ENCODE measurements around the gene MT1A.
"Not testable (repeated sequence)": the region's sequence is repeated elsewhere in the genome, so short reads cannot be mapped to it uniquely, and the experiment has no call there.

Gene MT1A

DNA sequence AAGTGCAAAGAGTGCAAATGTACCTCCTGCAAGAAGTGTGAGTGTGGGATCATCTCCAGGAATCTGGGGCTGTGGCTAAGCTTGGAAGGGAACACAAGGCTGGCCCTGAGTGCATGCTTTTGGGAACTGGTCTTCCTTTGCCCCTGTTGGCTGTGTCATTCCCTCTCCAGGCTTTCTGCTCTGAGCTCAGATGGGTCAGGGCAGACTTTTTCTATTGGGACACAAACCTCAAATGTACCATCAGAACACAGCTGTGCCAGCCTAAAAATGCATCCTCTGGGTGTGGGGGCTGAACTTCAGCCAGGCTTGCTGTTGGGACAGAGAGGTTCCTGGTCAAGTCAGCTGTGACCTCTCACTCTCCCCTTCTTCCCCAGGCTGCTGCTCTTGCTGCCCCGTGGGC is 14.1 kb downstream of the MT1A start:
- H3K27me3 ChIP-seq (ENCODE audit: control insufficient read depth, insufficient read depth, low read length), result peaks cover 2% of the 10 kb centered on the region
- H3K36me3 ChIP-seq (ENCODE audit: control insufficient read depth, insufficient read depth, low read length), result no peaks in the 10 kb centered on the region
- no peak overlapping the region for H3K4me3 ChIP-seq (ENCODE audit: low read length)
- no peak overlapping the region for H3K9ac ChIP-seq (ENCODE audit: low read length)
- peaks cover 27% of the 10 kb centered on the region for H3K4me1 ChIP-seq (ENCODE audit: control insufficient read depth, insufficient read depth, low read length)
- H3K9me3 ChIP-seq (ENCODE audit: control insufficient read depth, low read length), result no peaks in the 10 kb centered on the region

GRCh38 chr16:56653218-56653617 is 14.8 kb downstream of the MT1A start:
- Histone ChIP-seq H3K4me1 (ENCODE audit: control insufficient read depth, insufficient read depth, low read length) (peaks cover 25% of the 10 kb centered on the region), H3K9me3 (ENCODE audit: control insufficient read depth, low read length) (no peaks in the 10 kb centered on the region), H3K36me3 (ENCODE audit: control insufficient read depth, insufficient read depth, low read length) (no peaks in the 10 kb centered on the region), H3K27me3 (ENCODE audit: control insufficient read depth, insufficient read depth, low read length) (no peaks in the 10 kb centered on the region), H3K9ac (ENCODE audit: low read length) (no peak overlapping the region), H3K4me3 (ENCODE audit: low read length) (no peak overlapping the region)

- H3K27me3 ChIP-seq (ENCODE audit: control insufficient read depth, insufficient read depth, low read length), result peaks cover 7% of the 10 kb centered on the region
- H3K36me3 ChIP-seq (ENCODE audit: control insufficient read depth, insufficient read depth, low read length), result no peaks in the 10 kb centered on the region
- H3K4me3 ChIP-seq (ENCODE audit: low read length), result peak within 1 kb of the TSS; percentile 80
- peaks cover 19% of the 10 kb centered on the region for H3K4me1 ChIP-seq (ENCODE audit: control insufficient read depth, insufficient read depth, low read length)
- no peaks in the 10 kb centered on the region for H3K9me3 ChIP-seq (ENCODE audit: control insufficient read depth, low read length)
- H3K9ac ChIP-seq (ENCODE audit: low read length), result peak within 1 kb of the TSS; percentile 81
Measured at GRCh38 chr16:56657555-56658326, 19.3 kb downstream of the MT1A start, which contains the start of gene MT1F. Gene MT1F, plus strand, starts transcription at chr16:56657959. Its CDS starts 100 bp downstream, at chr16:56658059.

GRCh38 chr16:56658327-56658875 is 19.9 kb downstream of the MT1A start:
- Histone ChIP-seq H3K9ac (ENCODE audit: low read length) (peak overlapping the region; percentile 81), H3K4me3 (ENCODE audit: low read length) (peak overlapping the region; percentile 80), H3K4me1 (ENCODE audit: control insufficient read depth, insufficient read depth, low read length) (peaks cover 19% of the 10 kb centered on the region), H3K9me3 (ENCODE audit: control insufficient read depth, low read length) (no peaks in the 10 kb centered on the region), H3K27me3 (ENCODE audit: control insufficient read depth, insufficient read depth, low read length) (peaks cover 9% of the 10 kb centered on the region), H3K36me3 (ENCODE audit: control insufficient read depth, insufficient read depth, low read length) (no peaks in the 10 kb centered on the region)

DNA sequence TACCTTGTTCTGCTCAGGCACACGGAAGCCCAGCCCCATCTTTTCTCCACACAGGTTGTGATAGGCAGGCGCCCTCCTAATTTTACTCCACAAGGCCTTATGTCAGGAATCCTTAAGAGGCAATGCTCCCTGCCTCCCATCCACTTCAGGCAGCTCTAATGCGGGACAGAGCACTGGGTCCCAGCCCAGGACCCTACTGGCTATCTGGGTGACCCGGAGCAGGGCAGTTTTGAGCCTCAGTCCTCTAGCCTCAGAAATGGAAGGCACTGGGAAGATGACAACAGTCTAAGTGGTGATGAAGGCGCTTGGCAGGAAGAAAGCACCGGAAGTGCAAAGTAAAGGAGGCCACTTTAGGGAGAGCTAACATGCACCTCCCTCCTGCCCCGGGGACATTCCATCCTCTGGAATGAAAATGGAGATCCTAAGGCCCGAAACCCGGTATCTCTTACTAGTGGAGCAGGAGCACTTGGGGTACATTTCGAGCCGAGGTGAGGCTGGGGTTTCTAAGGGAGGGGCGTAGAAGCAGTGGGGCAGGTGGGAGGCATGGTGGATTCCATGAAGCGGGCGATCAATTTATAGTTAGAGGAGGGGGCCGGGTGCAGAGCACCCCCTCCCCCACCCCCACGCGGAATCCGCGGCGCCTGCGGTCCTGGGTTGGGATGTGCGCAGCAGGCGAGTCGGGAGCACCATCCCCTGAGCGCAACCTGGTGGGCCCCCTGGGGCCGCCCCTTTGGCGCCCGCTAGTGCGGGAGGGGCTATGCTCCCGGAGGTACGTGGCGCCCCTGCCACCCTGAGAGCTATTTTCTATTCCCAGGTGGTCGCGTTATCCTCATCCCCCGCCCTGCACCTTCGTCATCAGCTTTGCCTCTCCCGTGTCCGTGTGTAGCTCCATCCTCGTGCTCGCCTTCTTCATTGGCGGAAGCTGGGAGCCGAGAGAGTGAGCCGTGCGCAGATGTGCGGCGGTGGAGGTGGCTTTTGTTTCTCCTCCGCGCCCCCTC is 24.2 kb downstream of the MT1A start:
- peaks cover 16% of the 10 kb centered on the region for H3K4me1 ChIP-seq (ENCODE audit: control insufficient read depth, insufficient read depth, low read length)
- H3K27me3 ChIP-seq (ENCODE audit: control insufficient read depth, insufficient read depth, low read length), result peaks cover 17% of the 10 kb centered on the region
- H3K36me3 ChIP-seq (ENCODE audit: control insufficient read depth, insufficient read depth, low read length), result no peaks in the 10 kb centered on the region
- H3K4me3 ChIP-seq (ENCODE audit: low read length), result no peak overlapping the region
- no peaks in the 10 kb centered on the region for H3K9me3 ChIP-seq (ENCODE audit: control insufficient read depth, low read length)
- no peak overlapping the region for H3K9ac ChIP-seq (ENCODE audit: low read length)

DNA sequence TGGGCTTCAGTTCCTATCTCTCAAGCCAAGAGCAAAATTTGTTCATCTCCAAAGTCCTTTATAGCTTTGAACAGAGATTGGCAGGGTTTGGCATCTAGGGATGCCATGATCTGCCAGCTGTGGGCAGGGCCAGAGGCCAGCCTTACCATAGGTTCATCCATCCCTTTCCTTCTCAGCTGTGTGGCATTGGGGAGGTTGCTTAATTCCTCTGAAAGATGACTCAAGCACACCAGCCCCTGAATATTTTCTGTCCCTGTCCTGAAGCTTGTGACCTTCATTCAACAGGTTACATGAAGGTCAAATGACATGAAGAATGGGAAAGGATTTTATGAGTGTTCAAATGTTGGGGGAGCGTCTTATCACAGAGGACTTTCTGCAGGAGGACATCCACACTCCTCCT is 26.0 kb downstream of the MT1A start:
- no peaks in the 10 kb centered on the region for H3K36me3 ChIP-seq (ENCODE audit: control insufficient read depth, insufficient read depth, low read length)
- H3K4me1 ChIP-seq (ENCODE audit: control insufficient read depth, insufficient read depth, low read length), result peaks cover 19% of the 10 kb centered on the region
- no peak overlapping the region for H3K4me3 ChIP-seq (ENCODE audit: low read length)
- H3K27me3 ChIP-seq (ENCODE audit: control insufficient read depth, insufficient read depth, low read length), result peaks cover 33% of the 10 kb centered on the region
- H3K9ac ChIP-seq (ENCODE audit: low read length), result no peak overlapping the region
- no peaks in the 10 kb centered on the region for H3K9me3 ChIP-seq (ENCODE audit: control insufficient read depth, low read length)

- H3K36me3 ChIP-seq (ENCODE audit: control insufficient read depth, insufficient read depth, low read length); H3K4me3 ChIP-seq (ENCODE audit: low read length); H3K9me3 ChIP-seq (ENCODE audit: control insufficient read depth, low read length): not testable (repeated sequence)
- peak overlapping the region; percentile 96 for H3K9ac ChIP-seq (ENCODE audit: low read length)
- peaks cover 27% of the 10 kb centered on the region for H3K4me1 ChIP-seq (ENCODE audit: control insufficient read depth, insufficient read depth, low read length)
- H3K27me3 ChIP-seq (ENCODE audit: control insufficient read depth, insufficient read depth, low read length), result peaks cover 44% of the 10 kb centered on the region
Measured at GRCh38 chr16:56665286-56666261, 27.1 kb downstream of the MT1A start.

- H3K9me3 ChIP-seq (ENCODE audit: control insufficient read depth, low read length), result no peaks in the 10 kb centered on the region
- H3K36me3 ChIP-seq (ENCODE audit: control insufficient read depth, insufficient read depth, low read length), result no peaks in the 10 kb centered on the region
- peak within 1 kb of the TSS; percentile 69 for H3K4me3 ChIP-seq (ENCODE audit: low read length)
- H3K27me3 ChIP-seq (ENCODE audit: control insufficient read depth, insufficient read depth, low read length), result peaks cover 39% of the 10 kb centered on the region
- H3K9ac ChIP-seq (ENCODE audit: low read length), result peak within 1 kb of the TSS; percentile 96
- H3K4me1 ChIP-seq (ENCODE audit: control insufficient read depth, insufficient read depth, low read length), result peaks cover 27% of the 10 kb centered on the region
Measured at GRCh38 chr16:56667581-56668571, 29.4 kb downstream of the MT1A start, which contains the start of gene MT1G. Gene MT1G, minus strand, starts transcription at chr16:56668065. Its CDS starts 72 bp downstream, at chr16:56667993.

- peaks cover 27% of the 10 kb centered on the region for H3K4me1 ChIP-seq (ENCODE audit: control insufficient read depth, insufficient read depth, low read length)
- H3K4me3 ChIP-seq (ENCODE audit: low read length), result peak within 1 kb of the TSS; percentile 70
- no peaks in the 10 kb centered on the region for H3K36me3 ChIP-seq (ENCODE audit: control insufficient read depth, insufficient read depth, low read length)
- H3K9me3 ChIP-seq (ENCODE audit: control insufficient read depth, low read length), result no peaks in the 10 kb centered on the region
- peaks cover 37% of the 10 kb centered on the region for H3K27me3 ChIP-seq (ENCODE audit: control insufficient read depth, insufficient read depth, low read length)
- H3K9ac ChIP-seq (ENCODE audit: low read length), result peak within 1 kb of the TSS; percentile 20
Measured at GRCh38 chr16:56669005-56669839, 30.8 kb downstream of the MT1A start, which contains the start of gene MT1H. Gene MT1H, plus strand, starts transcription at chr16:56669814. Its CDS starts 71 bp downstream, at chr16:56669885.

All from mucosa of stomach (tissue), 1 donor.